H1 (cell line): Measurements from ENCODE around the gene OR10V1. TPM values are rescaled to one million over a fixed set of nuclear protein-coding genes. Genes with fewer than 3 reads are reported as not detected.

Experiments
- CTCF ChIA-PET: fragments of 300-600 bp; sonication (Branson Sonifier 250); formaldehyde crosslinking; loops from one replicate; lab custom pipeline; 2021; ENCODE audit not compliant: partially characterized antibody; lab: Charles Lee
- POLR2A ChIA-PET: fragments of 300-600 bp; sonication (Branson Sonifier 250); formaldehyde crosslinking; loops from one replicate; lab custom pipeline; 2021; ENCODE audit warnings: inconsistent platforms; ENCODE audit not compliant: partially characterized antibody; lab: Charles Lee
- DNase-seq, 2 experiments: peaks; one replicate each; pipeline versions ENCODE4 v3.0.0 to v3.0.0-alpha.2; 2010 to 2022; ENCODE audit warnings: low spot score in 2 of 2, low read depth in 1 of 2, mixed read lengths in 1 of 2
- FAIRE-seq: peaks from 2 replicates; lab custom pipeline; 2011; peaks lifted over from hg19 to GRCh38; lab: Jason Lieb, UNC
- H2AFZ ChIP-seq: 2 replicates; pipeline ENCODE4 v1.8.1; 2012; ENCODE audit warnings: low read length, inconsistent platforms
- H2AK5ac ChIP-seq: 2 replicates; pipeline ENCODE4 v1.6.1; 2013; ENCODE audit warnings: low read depth, low read length
- H2BK120ac ChIP-seq: replicated peaks from 2 replicates; pipeline ENCODE3; 2013; ENCODE audit warnings: low read depth, low read length, inconsistent platforms
- H2BK12ac ChIP-seq: 2 replicates; pipeline ENCODE4 v1.6.1; 2013; ENCODE audit warnings: low read depth, low read length
- H2BK15ac ChIP-seq: 2 replicates; pipeline ENCODE4 v1.6.1; 2013; ENCODE audit warnings: low read length
- H2BK20ac ChIP-seq: 2 replicates; pipeline ENCODE4 v1.6.1; 2013; ENCODE audit warnings: low read length
- H2BK5ac ChIP-seq: 2 replicates; pipeline ENCODE4 v1.6.1; 2013; ENCODE audit warnings: low read depth, low read length
- H3K14ac ChIP-seq: 2 replicates; pipeline ENCODE4 v1.6.1; 2013; ENCODE audit warnings: inconsistent platforms; ENCODE audit not compliant: insufficient read length
- H3K18ac ChIP-seq: 2 replicates; pipeline ENCODE4 v1.6.1; 2013; ENCODE audit warnings: low read length; ENCODE audit errors: extremely low read depth
- H3K23ac ChIP-seq: 2 replicates; pipeline ENCODE4 v1.6.1; 2013; ENCODE audit warnings: inconsistent platforms; ENCODE audit not compliant: insufficient read length
- H3K23me2 ChIP-seq: 2 replicates; pipeline ENCODE4 v1.6.1; 2013; ENCODE audit warnings: low read depth, low read length
- H3K27ac ChIP-seq: 2 replicates; pipeline ENCODE4 v1.6.1; 2011; ENCODE audit warnings: low read depth, low read length, inconsistent platforms
- H3K27me3 ChIP-seq, 4 experiments: replicated peaks in 1 of 4; 1 replicate in 1 of 4; 2 replicates in 3 of 4; pipeline versions ENCODE4 v1.6.1 to v1.8.1; 2011 to 2013; ENCODE audit warnings: low read length in 3 of 4, mild to moderate bottlenecking in 3 of 4, inconsistent platforms in 2 of 4, mixed read lengths in 2 of 4, moderate library complexity in 1 of 4; ENCODE audit not compliant: control insufficient read depth in 3 of 4, insufficient read depth in 3 of 4; ENCODE audit errors: extremely low read depth in 1 of 4
- H3K36me3 ChIP-seq, 4 experiments: 2 replicates each; pipeline versions ENCODE4 v1.6.1 to v1.8.1; 2011 to 2013; ENCODE audit warnings: mild to moderate bottlenecking in 4 of 4, low read length in 3 of 4, moderate library complexity in 2 of 4, control low read depth in 1 of 4, inconsistent platforms in 1 of 4; ENCODE audit not compliant: insufficient read depth in 4 of 4, control insufficient read depth in 2 of 4
- H3K4ac ChIP-seq: replicated peaks from 2 replicates; pipeline ENCODE3; 2013; ENCODE audit warnings: low read length, low read depth, mixed read lengths, inconsistent platforms; ENCODE audit not compliant: insufficient read length
- H3K4me1 ChIP-seq, 4 experiments: replicated peaks in 1 of 4; 1 replicate in 1 of 4; 2 replicates in 3 of 4; pipeline versions ENCODE4 v1.6.1 to v1.8.1; 2011 to 2013; ENCODE audit warnings: low read length in 3 of 4, inconsistent platforms in 2 of 4, mixed read lengths in 1 of 4; ENCODE audit not compliant: insufficient read depth in 4 of 4, control insufficient read depth in 3 of 4
- H3K4me2 ChIP-seq, 2 experiments: 2 replicates each; pipeline versions ENCODE4 v1.6.1 to v1.8.1; 2011 to 2013; ENCODE audit warnings: low read depth in 2 of 2, low read length in 2 of 2, control low read depth in 1 of 2, inconsistent platforms in 1 of 2, mild to moderate bottlenecking in 1 of 2; ENCODE audit not compliant: insufficient read depth in 1 of 2
- H3K4me3 ChIP-seq, 4 experiments: fragments of 200-600, 300-600 bp in 1 of 4; sonication (generic), shearing (Covaris generic), sonication (Bioruptor Twin) in 1 of 4; 2 replicates each; pipeline versions ENCODE4 v1.5.1 to v1.8.1; 2011 to 2016; ENCODE audit warnings: low read length in 4 of 4, low read depth in 3 of 4, control low read depth in 2 of 4, inconsistent platforms in 2 of 4, mild to moderate bottlenecking in 2 of 4, mixed read lengths in 1 of 4, moderate library complexity in 1 of 4; ENCODE audit not compliant: insufficient read depth in 2 of 4; ENCODE audit errors: extremely low read depth in 1 of 4
- H3K56ac ChIP-seq: replicated peaks from 2 replicates; pipeline ENCODE3; 2013; ENCODE audit warnings: low read depth, mild to moderate bottlenecking, mixed read lengths, low read length, inconsistent platforms; ENCODE audit not compliant: insufficient read length
- H3K79me1 ChIP-seq: 2 replicates; pipeline ENCODE4 v1.6.1; 2013; ENCODE audit warnings: low read depth, low read length, control low read depth
- H3K79me2 ChIP-seq, 2 experiments: 2 replicates each; pipeline versions ENCODE4 v1.6.1 to v1.8.1; 2012 to 2013; ENCODE audit warnings: low read length in 2 of 2, mild to moderate bottlenecking in 2 of 2, inconsistent platforms in 1 of 2; ENCODE audit not compliant: insufficient read depth in 2 of 2, control insufficient read depth in 1 of 2
- H3K9ac ChIP-seq, 4 experiments: replicated peaks in 1 of 4; 1 replicate in 1 of 4; 2 replicates in 3 of 4; pipeline versions ENCODE4 v1.6.1 to v1.8.1; 2011 to 2013; ENCODE audit warnings: low read depth in 3 of 4, low read length in 3 of 4, control low read depth in 2 of 4, mild to moderate bottlenecking in 2 of 4, moderate library complexity in 2 of 4, inconsistent platforms in 1 of 4; ENCODE audit errors: extremely low read depth in 1 of 4
- H3K9me3 ChIP-seq, 2 experiments: 2 replicates each; pipeline versions ENCODE4 v1.6.1 to v1.8.1; 2012 to 2013; ENCODE audit warnings: mild to moderate bottlenecking in 2 of 2, moderate library complexity in 2 of 2, control low read depth in 1 of 2, inconsistent platforms in 1 of 2, low read depth in 1 of 2, low read length in 1 of 2, mixed read lengths in 1 of 2; ENCODE audit not compliant: insufficient read depth in 2 of 2
- H4K20me1 ChIP-seq, 2 experiments: replicated peaks in 1 of 2; 2 replicates each; pipeline versions ENCODE3 to v1.8.1; 2011 to 2013; ENCODE audit warnings: inconsistent platforms in 2 of 2, low read length in 2 of 2, mild to moderate bottlenecking in 1 of 2; ENCODE audit not compliant: insufficient read depth in 2 of 2, control insufficient read depth in 1 of 2
- H4K5ac ChIP-seq: 2 replicates; pipeline ENCODE4 v1.6.1; 2013; ENCODE audit warnings: low read length, low read depth, mixed read lengths, inconsistent platforms; ENCODE audit not compliant: insufficient read length
- H4K8ac ChIP-seq: 2 replicates; pipeline ENCODE4 v1.8.0; 2013; ENCODE audit warnings: mild to moderate bottlenecking, moderate library complexity, low read length, inconsistent platforms; ENCODE audit not compliant: insufficient read depth; ENCODE audit errors: extremely low read depth
- H4K91ac ChIP-seq: replicated peaks from 2 replicates; pipeline ENCODE3; 2013; ENCODE audit warnings: low read length, mixed read lengths, inconsistent platforms; ENCODE audit not compliant: insufficient read length
- ATF3 ChIP-seq: IDR thresholded peaks from 2 replicates; pipeline ENCODE4 v1.6.1; 2011; ENCODE audit warnings: low read depth, mild to moderate bottlenecking, low read length; ENCODE audit not compliant: insufficient read depth
- CHD1 ChIP-seq: IDR thresholded peaks from 2 replicates; pipeline ENCODE4 v1.6.1; 2012; ENCODE audit warnings: low read depth, low read length, improper control_type of control experiment
- CTBP2 ChIP-seq: IDR thresholded peaks from 2 replicates; pipeline ENCODE4 v1.7.0; 2011; ENCODE audit warnings: borderline replicate concordance, mild to moderate bottlenecking, moderate library complexity, mixed read lengths, low read length; ENCODE audit not compliant: insufficient read depth, insufficient read length
- E2F6 ChIP-seq: IDR thresholded peaks from 2 replicates; pipeline ENCODE4 v1.6.1; 2012; ENCODE audit warnings: inconsistent platforms
- HDAC2 ChIP-seq, 2 experiments: fragments of 300-600 bp in 1 of 2; sonication (generic) in 1 of 2; IDR thresholded peaks; 2 replicates each; pipeline ENCODE4 v1.6.1; 2011 to 2012; ENCODE audit warnings: low read depth in 2 of 2, low read length in 2 of 2, mild to moderate bottlenecking in 2 of 2, moderate library complexity in 2 of 2, borderline replicate concordance in 1 of 2, inconsistent platforms in 1 of 2
- KDM4A ChIP-seq: IDR thresholded peaks from one replicate; pipeline ENCODE4 v1.7.1; 2012; ENCODE audit warnings: low read depth, mild to moderate bottlenecking, moderate library complexity, low read length, inconsistent platforms; ENCODE audit not compliant: severe bottlenecking
- MAX ChIP-seq: IDR thresholded peaks from 2 replicates; pipeline ENCODE4 v1.6.1; 2012; ENCODE audit warnings: inconsistent platforms
- SIX5 ChIP-seq: IDR thresholded peaks from 2 replicates; pipeline ENCODE4 v1.6.1; 2011; ENCODE audit warnings: mild to moderate bottlenecking, low read depth, low read length
- TAF1 ChIP-seq: IDR thresholded peaks from 2 replicates; pipeline ENCODE4 v1.6.1; 2011; ENCODE audit warnings: mild to moderate bottlenecking, low read depth, low read length
- TCF12 ChIP-seq: IDR thresholded peaks from 2 replicates; pipeline ENCODE4 v1.6.1; 2011; ENCODE audit warnings: low read depth, mild to moderate bottlenecking, low read length
- USF2 ChIP-seq: IDR thresholded peaks from 2 replicates; pipeline ENCODE4 v1.6.1; 2011; ENCODE audit warnings: low read length, improper control_type of control experiment
- WGBS, 2 experiments: shearing (Covaris generic) in 1 of 2; methylation state at CpG; one replicate each; pipeline versions ENCODE4 v1.1.6 to v1.1.7; 2013 to 2015; ENCODE audit warnings: low lambda C conversion rate in 2 of 2, mixed read lengths in 2 of 2, inconsistent platforms in 1 of 2, low coverage in 1 of 2, missing lambda C conversion rate in 1 of 2; ENCODE audit not compliant: insufficient replicate concordance in 2 of 2, insufficient coverage in 1 of 2, insufficient read length in 1 of 2; ENCODE audit errors: extremely low coverage in 1 of 2, missing lambda C conversion rate in 1 of 2; 5-methylcytosine and 5-hydroxymethylcytosine counted together
- polyA plus RNA-seq, 7 experiments: library from polyadenylated mRNA; depleted of rRNA in 3 of 7; stranded (reverse) in 5 of 7; unstranded in 2 of 7; fragments of >200 nt in 5 of 7; fragments of 200-250 nt in 2 of 7; gene quantifications; 1 replicate in 5 of 7; 2 replicates in 1 of 7; 4 replicates in 1 of 7; pipeline versions ENCODE4 v1.2.1 to v1.2.3, GENCODE V29; 2011 to 2013; ENCODE audit warnings: missing spikeins in 2 of 7, mixed read lengths in 2 of 7
- total RNA-seq: library from RNA; stranded (reverse); fragmentation: NEBNext Ultra II Directional; extraction: Animal tissue kit (Norgen Biotek cat#: 25700); gene quantifications from 2 replicates; pipeline ENCODE4 v1.2.1, GENCODE V29; 2021

OR10V1 gene
- total and polyA plus RNA-seq, 2 of the 8 experiments (the other 6 are each of a cell fraction or from before 2014, with no cell fraction given): not detected

GRCh38 chr11:59746111-59746510, 32.5 kb upstream of the OR10V1 start:
- Histone ChIP-seq H4K20me1 (no peaks in the 10 kb centered on the region), H4K5ac (no peak overlapping the region), H4K91ac (no peak overlapping the region), H3K23me2 (no peaks in the 10 kb centered on the region), H2AFZ (no peak overlapping the region), H2BK5ac (no peak overlapping the region), H3K79me1 (no peaks in the 10 kb centered on the region), H2BK12ac (no peak overlapping the region), H3K4ac (no peak overlapping the region), H4K8ac (no peak overlapping the region), H3K9me3 (no peaks in the 10 kb centered on the region), H2BK120ac (no peak overlapping the region), H3K27me3 (no peaks in the 10 kb centered on the region), H3K27ac (no peak overlapping the region), H3K18ac (no peak overlapping the region), H2BK20ac (no peak overlapping the region), H3K56ac (no peak overlapping the region), H2AK5ac (no peak overlapping the region), H3K79me2 (no peaks in the 10 kb centered on the region), H3K36me3 (no peaks in the 10 kb centered on the region), H3K14ac (no peak overlapping the region), H3K4me2 (no peak overlapping the region), H3K4me1 (no peaks in the 10 kb centered on the region), H3K4me3 (no peak overlapping the region), H3K9ac (no peak overlapping the region), H2BK15ac (no peak overlapping the region), H3K23ac (no peak overlapping the region)
- CTCF ChIA-PET: interaction anchor here (1.5 kb wide), 1 partner anchor 10 kb away, joined by 5 read pairs; the partner anchor contains the start of gene STX3
- DNase-seq (no peak), FAIRE-seq (no peak)
- 81% methylated on average over 2 of the region's 2 CpGs; no CpG with 5 or more reads in 1 of the 2 experiments for WGBS, 2 experiments
- POLR2A ChIA-PET: no interaction called here
- no peak for TF ChIP-seq ATF3
- TF ChIP-seq CTBP2: no peak
- no peak for TF ChIP-seq E2F6
- TF ChIP-seq KDM4A: no peak
- no peak for TF ChIP-seq TCF12
- TF ChIP-seq TAF1: no peak
- TF ChIP-seq SIX5: no peak
- TF ChIP-seq USF2: no peak
- TF ChIP-seq HDAC2 (IDR thresholded peaks at IDR 0.05; ENCODE audit: borderline replicate concordance in 1 of 2, low read depth in 2 of 2, low read length in 2 of 2): no peak
- TF ChIP-seq MAX: no peak
- TF ChIP-seq CHD1: no peak
